Neural cell (in vitro differentiated cells): ENCODE results near the gene RET. TPM values are rescaled to one million over a fixed set of nuclear protein-coding genes. Genes with fewer than 3 reads are reported as not detected.

ENCODE experiments used
- H2AFZ ChIP-seq: fragments of 200-600, 300-800 bp; sonication (generic), shearing (Covaris generic); 2 replicates; pipeline ENCODE4 v1.6.0; 2014; ENCODE audit warnings: low read depth, mild to moderate bottlenecking, antibody characterized with exemption, low read length, moderate library complexity
- H3F3A ChIP-seq: fragments of 200-600 bp; shearing (Covaris generic); 2 replicates; pipeline ENCODE4 v1.6.1; 2016; ENCODE audit warnings: mild to moderate bottlenecking, moderate library complexity, mixed read lengths, antibody characterized with exemption, low read length; ENCODE audit not compliant: insufficient read depth, poor library complexity, severe bottlenecking
- H3K27ac ChIP-seq: fragments of 200-600, 300-800 bp; sonication (generic), shearing (Covaris generic); 2 replicates; pipeline ENCODE4 v1.5.1; 2014; ENCODE audit warnings: mild to moderate bottlenecking, low read length, moderate library complexity
- H3K27me3 ChIP-seq: fragments of 300-800, 200-600 bp; sonication (generic), shearing (Covaris generic); 2 replicates; pipeline ENCODE4 v1.6.0; 2014; ENCODE audit warnings: mild to moderate bottlenecking, low read depth, low read length, moderate library complexity; ENCODE audit not compliant: insufficient read depth
- H3K36me3 ChIP-seq: fragments of 300-800, 200-600 bp; sonication (generic), shearing (Covaris generic); 2 replicates; pipeline ENCODE4 v1.5.1; 2014; ENCODE audit warnings: mild to moderate bottlenecking, antibody characterized with exemption, low read length, moderate library complexity; ENCODE audit not compliant: insufficient read depth
- H3K4me2 ChIP-seq: fragments of 300-800, 200-600 bp; sonication (generic), shearing (Covaris generic); 2 replicates; pipeline ENCODE4 v1.6.0; 2014; ENCODE audit warnings: mild to moderate bottlenecking, low read length
- H3K4me3 ChIP-seq: fragments of 300-800, 200-600 bp; sonication (generic), shearing (Covaris generic); 2 replicates; pipeline ENCODE4 v1.5.1; 2014; ENCODE audit warnings: mild to moderate bottlenecking, low read length, moderate library complexity
- H3K79me2 ChIP-seq: fragments of 200-600 bp; shearing (Covaris generic); replicated peaks from 2 replicates; pipeline ENCODE4 v1.6.0; 2014; ENCODE audit warnings: mild to moderate bottlenecking, low read length, moderate library complexity; ENCODE audit not compliant: insufficient read depth
- H3K9ac ChIP-seq: fragments of 300-800, 200-600 bp; sonication (generic), shearing (Covaris generic); 2 replicates; pipeline ENCODE4 v1.6.1; 2016; ENCODE audit warnings: mild to moderate bottlenecking, low read length, mixed read lengths
- H3K9me2 ChIP-seq: fragments of 200-600 bp; shearing (Covaris generic); 2 replicates; pipeline ENCODE4 v1.6.1; 2016; ENCODE audit warnings: mild to moderate bottlenecking, low read length, mixed read lengths; ENCODE audit not compliant: insufficient read depth
- H3K9me3 ChIP-seq: fragments of 200-600, 300-800 bp; sonication (generic), shearing (Covaris generic); 2 replicates; pipeline ENCODE4 v1.6.1; 2016; ENCODE audit warnings: mild to moderate bottlenecking, mixed run types, low read length, moderate library complexity, mixed read lengths
- H4K20me1 ChIP-seq: fragments of 200-600 bp; shearing (Covaris generic); 2 replicates; pipeline ENCODE4 v1.6.1; 2016; ENCODE audit warnings: mild to moderate bottlenecking, mixed run types; ENCODE audit not compliant: insufficient read depth
- EP300 ChIP-seq: fragments of 450-650 bp; conservative IDR thresholded peaks from 2 replicates; pipeline ENCODE4 v1.6.1; 2014; ENCODE audit warnings: antibody characterized with exemption, mild to moderate bottlenecking, moderate library complexity; ENCODE audit not compliant: poor library complexity, severe bottlenecking
- EZH2 ChIP-seq: fragments of 200-600, 300-800 bp; shearing (Covaris generic), sonication (generic); IDR thresholded peaks from 2 replicates; pipeline ENCODE4 v1.6.1; 2014; ENCODE audit warnings: antibody characterized with exemption, low read length, borderline replicate concordance, mild to moderate bottlenecking; ENCODE audit not compliant: insufficient read depth, poor library complexity, severe bottlenecking
- MXI1 ChIP-seq: fragments of 450-650 bp; conservative IDR thresholded peaks from 2 replicates; pipeline ENCODE4 v1.6.1; 2014; ENCODE audit warnings: antibody characterized with exemption, mild to moderate bottlenecking; ENCODE audit not compliant: poor library complexity, severe bottlenecking
- POLR2AphosphoS5 ChIP-seq: IDR thresholded peaks from 2 replicates; pipeline ENCODE4 v1.6.1; 2012
- RAD21 ChIP-seq: fragments of 450-650 bp; conservative IDR thresholded peaks from 2 replicates; pipeline ENCODE4 v1.6.1; 2014; ENCODE audit warnings: antibody characterized with exemption, mild to moderate bottlenecking, moderate library complexity
- REST ChIP-seq: IDR thresholded peaks from 2 replicates; pipeline ENCODE4 v1.6.1; 2012; ENCODE audit warnings: borderline replicate concordance
- SMC3 ChIP-seq: fragments of 450-650 bp; conservative IDR thresholded peaks from 2 replicates; pipeline ENCODE4 v1.6.1; 2014; ENCODE audit warnings: antibody characterized with exemption, mild to moderate bottlenecking, moderate library complexity; ENCODE audit not compliant: poor library complexity
- TAF1 ChIP-seq: IDR thresholded peaks from 2 replicates; pipeline ENCODE4 v1.6.1; 2012; ENCODE audit warnings: low read depth
- polyA plus RNA-seq: library from polyadenylated mRNA; depleted of rRNA; stranded (reverse); fragments of >200 nt; gene quantifications from 2 replicates; pipeline ENCODE4 v1.2.3, GENCODE V29; 2014
- TF ChIP-seq, protein P1 (sequence below): fragments of 450-650 bp; IDR thresholded peaks from 2 replicates; pipeline ENCODE4 v1.5.1; 2014; ENCODE audit warnings: antibody characterized with exemption, mild to moderate bottlenecking, moderate library complexity; ENCODE audit not compliant: poor library complexity, severe bottlenecking

Gene RET
- polyA plus RNA-seq, 1 donor from 2014 or later, result 1.7 TPM

GRCh38 chr10:43055217-43055616 lies 21.7 kb upstream of the RET start:
- H3K9me2 ChIP-seq, result no peaks in the 10 kb centered on the region
- H3K27me3 ChIP-seq, result no peaks in the 10 kb centered on the region
- TF ChIP-seq TAF1 (no peak), EP300 (no peak), REST (no peak), MXI1 (no peak), SMC3 (no peak), POLR2AphosphoS5 (no peak), RAD21 (no peak), EZH2 (no peak)
- TF ChIP-seq, protein P1, sequence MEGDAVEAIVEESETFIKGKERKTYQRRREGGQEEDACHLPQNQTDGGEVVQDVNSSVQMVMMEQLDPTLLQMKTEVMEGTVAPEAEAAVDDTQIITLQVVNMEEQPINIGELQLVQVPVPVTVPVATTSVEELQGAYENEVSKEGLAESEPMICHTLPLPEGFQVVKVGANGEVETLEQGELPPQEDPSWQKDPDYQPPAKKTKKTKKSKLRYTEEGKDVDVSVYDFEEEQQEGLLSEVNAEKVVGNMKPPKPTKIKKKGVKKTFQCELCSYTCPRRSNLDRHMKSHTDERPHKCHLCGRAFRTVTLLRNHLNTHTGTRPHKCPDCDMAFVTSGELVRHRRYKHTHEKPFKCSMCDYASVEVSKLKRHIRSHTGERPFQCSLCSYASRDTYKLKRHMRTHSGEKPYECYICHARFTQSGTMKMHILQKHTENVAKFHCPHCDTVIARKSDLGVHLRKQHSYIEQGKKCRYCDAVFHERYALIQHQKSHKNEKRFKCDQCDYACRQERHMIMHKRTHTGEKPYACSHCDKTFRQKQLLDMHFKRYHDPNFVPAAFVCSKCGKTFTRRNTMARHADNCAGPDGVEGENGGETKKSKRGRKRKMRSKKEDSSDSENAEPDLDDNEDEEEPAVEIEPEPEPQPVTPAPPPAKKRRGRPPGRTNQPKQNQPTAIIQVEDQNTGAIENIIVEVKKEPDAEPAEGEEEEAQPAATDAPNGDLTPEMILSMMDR, result no peak
- no peaks in the 10 kb centered on the region for H4K20me1 ChIP-seq
- no peaks in the 10 kb centered on the region for H3K79me2 ChIP-seq
- no peaks in the 10 kb centered on the region for H3K36me3 ChIP-seq
- no peak overlapping the region for H3K9ac ChIP-seq
- no peak overlapping the region for H3K4me3 ChIP-seq
- H3K27ac ChIP-seq, result no peak overlapping the region
- no peaks in the 10 kb centered on the region for H3F3A ChIP-seq
- H2AFZ ChIP-seq, result no peak overlapping the region
- no peaks in the 10 kb centered on the region for H3K9me3 ChIP-seq
- H3K4me2 ChIP-seq, result no peak overlapping the region

DNA sequence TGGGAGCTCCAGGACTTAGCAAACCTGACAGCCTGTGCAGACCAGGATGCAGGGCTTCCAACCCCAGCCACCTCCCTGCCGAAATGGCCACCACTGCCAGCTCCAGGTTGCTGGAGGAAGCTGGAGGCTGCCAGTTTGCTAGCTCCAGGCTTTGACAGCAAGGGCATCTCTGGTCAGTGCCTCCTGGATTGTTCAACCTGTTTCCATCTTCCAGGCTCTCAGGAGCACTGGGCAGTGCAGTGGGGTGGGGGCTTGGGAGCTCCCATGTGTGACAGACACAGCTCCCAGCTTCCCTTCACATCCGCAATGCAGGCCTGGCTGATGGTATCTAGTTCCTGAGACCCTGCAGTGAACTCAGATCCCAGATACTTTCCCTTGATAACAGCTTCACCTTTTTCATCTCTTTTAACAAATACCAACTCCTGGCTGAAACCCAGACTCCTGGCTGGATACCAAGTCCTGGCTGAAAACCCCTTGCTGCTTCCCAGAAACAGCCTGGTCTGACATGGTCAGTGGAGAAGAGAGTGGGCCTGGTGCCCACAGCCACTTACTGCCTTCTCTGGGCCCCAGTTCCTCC lies 20.8 kb upstream of the RET start:
- Histone ChIP-seq H2AFZ (no peak overlapping the region), H3K79me2 (no peaks in the 10 kb centered on the region), H3K4me2 (no peak overlapping the region), H3K36me3 (no peaks in the 10 kb centered on the region), H3K27me3 (no peaks in the 10 kb centered on the region), H3F3A (no peaks in the 10 kb centered on the region), H3K9ac (no peak overlapping the region), H3K4me3 (no peak overlapping the region), H3K27ac (no peak overlapping the region), H3K9me3 (no peaks in the 10 kb centered on the region), H4K20me1 (no peaks in the 10 kb centered on the region), H3K9me2 (no peaks in the 10 kb centered on the region)
- no peak for TF ChIP-seq POLR2AphosphoS5
- TF ChIP-seq MXI1, result no peak
- TF ChIP-seq, protein P1, result no peak
- TF ChIP-seq RAD21, result no peak
- TF ChIP-seq REST, result no peak
- TF ChIP-seq TAF1, result no peak
- no peak for TF ChIP-seq EP300
- no peak for TF ChIP-seq SMC3
- no peak for TF ChIP-seq EZH2
